ENCODE results near the gene DOCK8. TPM values are rescaled to one million over a fixed set of nuclear protein-coding genes. Genes with fewer than 3 reads are reported as not detected.
"Not testable (repeated sequence)": the region's sequence is repeated elsewhere in the genome, so short reads cannot be mapped to it uniquely, and the experiment has no call there.

The DOCK8 gene
- 100 to 1,000 TPM; 136 to 141 TPM for total RNA-seq
- polyA plus RNA-seq: 71.6 TPM

- no peaks in the 10 kb centered on the region for H3K27me3 Mint-ChIP-seq
- POLR2A ChIA-PET: interaction anchor here (0.8 to 2.3 kb wide), 7 partner anchors 9 to 71 kb away, joined by 3 to 32 read pairs (median 4); no protein-coding TSS in a partner anchor
Observed at GRCh38 chr9:214648-215493, at the start of gene DOCK8. Gene DOCK8, plus strand, starts transcription at chr9:214865. Its CDS starts 112 bp downstream, at chr9:214977.

GRCh38 chr9:169757-170156 lies 44.9 kb upstream of the DOCK8 start:
- H3K36me3 Mint-ChIP-seq: peaks cover 0 to 10% (median 2%) of the 10 kb centered on the region in 3 donors
- H3K4me1 ChIP-seq (ENCODE audit: insufficient read depth, low read length); H3K36me3 ChIP-seq (ENCODE audit: insufficient read depth, low read length); DNase-seq; H3K4me1 Mint-ChIP-seq; H3K27me3 ChIP-seq (ENCODE audit: insufficient read depth, low read length, poor library complexity, severe bottlenecking); H3K4me3 ChIP-seq (ENCODE audit: low read length); H3K4me3 Mint-ChIP-seq; H3K9me3 ChIP-seq (ENCODE audit: low read length); H3K9me3 Mint-ChIP-seq; CTCF ChIA-PET; H3K27ac ChIP-seq (ENCODE audit: low read depth, low read length); H3K27ac Mint-ChIP-seq; H3K27me3 Mint-ChIP-seq; POLR2A ChIA-PET: not testable (repeated sequence)

More at GRCh38 chr9:214648-215493, at the start of gene DOCK8:
- H3K27ac Mint-ChIP-seq: peak within 1 kb of the TSS in 7 of 8 donors; percentile 17 to 88 (median 82)
- Histone ChIP-seq H3K27ac (ENCODE audit: low read depth, low read length) (peak within 1 kb of the TSS; percentile 57), H3K27me3 (ENCODE audit: insufficient read depth, low read length, poor library complexity, severe bottlenecking) (no peaks in the 10 kb centered on the region), H3K36me3 (ENCODE audit: insufficient read depth, low read length) (no peaks in the 10 kb centered on the region), H3K4me1 (ENCODE audit: insufficient read depth, low read length) (peaks cover 13% of the 10 kb centered on the region), H3K9me3 (ENCODE audit: low read length) (no peaks in the 10 kb centered on the region), H3K4me3 (ENCODE audit: low read length) (peak within 1 kb of the TSS; percentile 69)
- H3K4me3 Mint-ChIP-seq: peak within 1 kb of the TSS; percentile 83 to 95 (median 89)
- CTCF ChIA-PET: interaction anchor here (0.7 to 3.6 kb wide), 12 partner anchors 9 to 121 kb away, joined by 3 to 17 read pairs (median 5); no protein-coding TSS in a partner anchor
- DNase-seq: peak; percentile 27 to 75 (median 51)
- peaks cover 15 to 33% (median 24%) of the 10 kb centered on the region in 3 donors for H3K4me1 Mint-ChIP-seq
- H3K9me3 Mint-ChIP-seq: no peaks in the 10 kb centered on the region
- peaks cover 0 to 1% (median 0%) of the 10 kb centered on the region in 3 donors for H3K36me3 Mint-ChIP-seq

GRCh38 chr9:178140-178825 lies 36.4 kb upstream of the DOCK8 start:
- H3K36me3 ChIP-seq (ENCODE audit: insufficient read depth, low read length); H3K9me3 ChIP-seq (ENCODE audit: low read length); H3K27me3 Mint-ChIP-seq; H3K27ac ChIP-seq (ENCODE audit: low read depth, low read length); H3K27me3 ChIP-seq (ENCODE audit: insufficient read depth, low read length, poor library complexity, severe bottlenecking); H3K36me3 Mint-ChIP-seq; H3K4me3 ChIP-seq (ENCODE audit: low read length); H3K9me3 Mint-ChIP-seq; H3K4me1 ChIP-seq (ENCODE audit: insufficient read depth, low read length); CTCF ChIA-PET; POLR2A ChIA-PET: not testable (repeated sequence)
- Mint-ChIP-seq H3K27ac (peak overlapping the region; percentile 82 to 97 (median 94)), H3K4me3 (peak overlapping the region in 6 of 7 donors; percentile 70 to 87 (median 82)), H3K4me1 (peaks cover 2 to 13% (median 5%) of the 10 kb centered on the region in 3 donors)
- DNase-seq: peak in 4 of 5 donors; percentile 6 to 49 (median 12)

- H3K9me3 ChIP-seq (ENCODE audit: low read length); POLR2A ChIA-PET; H3K27ac ChIP-seq (ENCODE audit: low read depth, low read length); H3K36me3 ChIP-seq (ENCODE audit: insufficient read depth, low read length); H3K4me1 ChIP-seq (ENCODE audit: insufficient read depth, low read length); CTCF ChIA-PET; H3K27me3 Mint-ChIP-seq; H3K9me3 Mint-ChIP-seq; H3K27me3 ChIP-seq (ENCODE audit: insufficient read depth, low read length, poor library complexity, severe bottlenecking); H3K36me3 Mint-ChIP-seq; H3K4me3 ChIP-seq (ENCODE audit: low read length): not testable (repeated sequence)
- peak within 1 kb of the TSS; percentile 82 to 97 (median 94) for H3K27ac Mint-ChIP-seq
- peak; percentile 11 to 92 (median 80) for DNase-seq
- H3K4me1 Mint-ChIP-seq: peaks cover 2 to 13% (median 5%) of the 10 kb centered on the region in 3 donors
- peak within 1 kb of the TSS in 6 of 7 donors; percentile 70 to 87 (median 82) for H3K4me3 Mint-ChIP-seq
Observed at GRCh38 chr9:178970-179383, 35.7 kb upstream of the DOCK8 start, which contains the start of gene ZNG1A. Gene ZNG1A, minus strand, starts transcription at chr9:179056. Its CDS starts 87 bp downstream, at chr9:178969.

- H3K4me1 Mint-ChIP-seq; H3K9me3 ChIP-seq (ENCODE audit: low read length); H3K27me3 ChIP-seq (ENCODE audit: insufficient read depth, low read length, poor library complexity, severe bottlenecking); H3K27me3 Mint-ChIP-seq; H3K36me3 Mint-ChIP-seq; H3K4me3 Mint-ChIP-seq; H3K36me3 ChIP-seq (ENCODE audit: insufficient read depth, low read length); CTCF ChIA-PET; DNase-seq; H3K4me1 ChIP-seq (ENCODE audit: insufficient read depth, low read length); POLR2A ChIA-PET; H3K27ac Mint-ChIP-seq; H3K4me3 ChIP-seq (ENCODE audit: low read length); H3K9me3 Mint-ChIP-seq; H3K27ac ChIP-seq (ENCODE audit: low read depth, low read length): not testable (repeated sequence)
Observed at GRCh38 chr9:199601-200000, 15.1 kb upstream of the DOCK8 start.

- no peaks in the 10 kb centered on the region for H3K9me3 ChIP-seq (ENCODE audit: low read length)
- peaks cover 0 to 12% of the 10 kb centered on the region in 2 donors for H3K27me3 Mint-ChIP-seq
- H3K36me3 Mint-ChIP-seq: no peaks in the 10 kb centered on the region
- H3K4me3 Mint-ChIP-seq: no peak overlapping the region
- DNase-seq: no peak
- H3K9me3 Mint-ChIP-seq: no peaks in the 10 kb centered on the region
- H3K4me3 ChIP-seq (ENCODE audit: low read length): no peak overlapping the region
- H3K27ac Mint-ChIP-seq: peak overlapping the region in 1 of 8 donors; percentile 54
- no peaks in the 10 kb centered on the region for H3K36me3 ChIP-seq (ENCODE audit: insufficient read depth, low read length)
- H3K27ac ChIP-seq (ENCODE audit: low read depth, low read length): no peak overlapping the region
- H3K27me3 ChIP-seq (ENCODE audit: insufficient read depth, low read length, poor library complexity, severe bottlenecking): no peaks in the 10 kb centered on the region
- ChIA-PET CTCF (interaction anchor here (0.7 kb wide), 1 partner anchor 8 kb away, joined by 3 read pairs; the partner anchor contains the start of gene DOCK8), POLR2A (no interaction called here)
- no peaks in the 10 kb centered on the region for H3K4me1 ChIP-seq (ENCODE audit: insufficient read depth, low read length)
- H3K4me1 Mint-ChIP-seq: no peaks in the 10 kb centered on the region
Observed at GRCh38 chr9:206481-206880, 8.2 kb upstream of the DOCK8 start.

- H3K27me3 ChIP-seq (ENCODE audit: insufficient read depth, low read length, poor library complexity, severe bottlenecking): no peaks in the 10 kb centered on the region
- H3K36me3 ChIP-seq (ENCODE audit: insufficient read depth, low read length): no peaks in the 10 kb centered on the region
- no peaks in the 10 kb centered on the region for H3K9me3 Mint-ChIP-seq
- H3K9me3 ChIP-seq (ENCODE audit: low read length): no peaks in the 10 kb centered on the region
- H3K4me3 Mint-ChIP-seq: no peak overlapping the region
- DNase-seq: no peak
- peaks cover 0 to 3% (median 0%) of the 10 kb centered on the region in 3 donors for H3K4me1 Mint-ChIP-seq
- H3K36me3 Mint-ChIP-seq: no peaks in the 10 kb centered on the region
- no peak overlapping the region for H3K27ac ChIP-seq (ENCODE audit: low read depth, low read length)
- H3K27ac Mint-ChIP-seq: peak overlapping the region in 1 of 8 donors; percentile 4
- no peaks in the 10 kb centered on the region for H3K4me1 ChIP-seq (ENCODE audit: insufficient read depth, low read length)
- no peak overlapping the region for H3K4me3 ChIP-seq (ENCODE audit: low read length)
- POLR2A ChIA-PET: no interaction called here
- H3K27me3 Mint-ChIP-seq: peaks cover 0 to 4% of the 10 kb centered on the region in 2 donors
- CTCF ChIA-PET: no interaction called here
Observed at GRCh38 chr9:209143-209758, 5.4 kb upstream of the DOCK8 start.

Measured in CD8-positive, alpha-beta memory T cell (primary cell).